ENCODE data around the gene GJB3. TPM values are rescaled to one million over a fixed set of nuclear protein-coding genes. Genes with fewer than 3 reads are reported as not detected.

Gene GJB3
- total and polyA plus RNA-seq, 2 experiments from 2014 or later = 0.43 TPM; not detected in 1

- WGBS, 2 experiments (ENCODE audit: low coverage in 1 of 2, low lambda C conversion rate in 2 of 2, missing lambda C conversion rate in 2 of 2) = 40 to 57% methylated on average over 3 of the region's 3 CpGs
- no peaks in the 10 kb centered on the region for H3K9me3 ChIP-seq (ENCODE audit: low read depth)
- no peaks in the 10 kb centered on the region for H4K20me1 ChIP-seq (ENCODE audit: insufficient read depth)
- H3K36me3 ChIP-seq (ENCODE audit: low read depth) = no peaks in the 10 kb centered on the region
- no peak overlapping the region for H3K27ac ChIP-seq
- no peak overlapping the region for H2AFZ ChIP-seq
- no peaks in the 10 kb centered on the region for H3K4me1 ChIP-seq (ENCODE audit: insufficient read depth)
- no peak overlapping the region for H3K9ac ChIP-seq
- no peaks in the 10 kb centered on the region for H3K79me2 ChIP-seq (ENCODE audit: insufficient read depth)
- H3K9me2 ChIP-seq (ENCODE audit: insufficient read depth) = no peaks in the 10 kb centered on the region
- H3K4me2 ChIP-seq (ENCODE audit: unreplicated experiment) = no peak overlapping the region
- TF ChIP-seq EZH2 (IDR thresholded peaks at IDR 0.05; ENCODE audit: insufficient read depth, poor library complexity, severe bottlenecking) = no peak
- H3F3A ChIP-seq (ENCODE audit: insufficient read depth) = no peaks in the 10 kb centered on the region
- H3K27me3 ChIP-seq (replicated peaks; ENCODE audit: insufficient read depth) = peaks cover 27% of the 10 kb centered on the region
- in situ Hi-C loops (cut with MboI) = no loop called here
- DNase-seq = no peak
- H3K4me3 ChIP-seq = no peak overlapping the region
These were observed 36.2 kb upstream of the GJB3 start for GRCh38 chr1:34744851-34745250.

DNA sequence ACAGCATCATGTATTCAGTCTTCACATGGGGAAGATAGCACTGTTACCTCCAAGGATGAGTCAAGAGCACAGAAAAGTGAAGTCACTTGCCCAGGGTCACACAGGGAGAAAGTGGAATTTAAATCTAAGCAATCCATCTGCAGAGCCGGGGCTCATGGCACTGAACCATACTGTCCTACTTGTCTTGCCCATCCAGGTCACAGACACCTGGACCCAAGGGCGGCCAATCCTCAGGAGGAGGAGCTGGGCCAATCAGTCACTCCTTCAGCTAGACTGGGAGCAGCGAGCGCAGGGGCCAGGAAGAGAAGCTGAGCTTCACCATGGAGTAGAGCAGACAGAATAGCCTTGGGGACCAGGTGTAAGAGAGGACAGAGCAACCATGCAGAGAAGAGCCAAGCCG lies 35.3 kb upstream of the GJB3 start:
- Histone ChIP-seq H2AFZ (no peak overlapping the region), H3K79me2 (ENCODE audit: insufficient read depth) (no peaks in the 10 kb centered on the region), H3K27ac (no peak overlapping the region), H3K4me3 (no peak overlapping the region), H3K27me3 (replicated peaks; ENCODE audit: insufficient read depth) (peaks cover 25% of the 10 kb centered on the region), H3K9me3 (ENCODE audit: low read depth) (no peaks in the 10 kb centered on the region), H3K4me2 (ENCODE audit: unreplicated experiment) (no peak overlapping the region), H3K4me1 (ENCODE audit: insufficient read depth) (no peaks in the 10 kb centered on the region), H4K20me1 (ENCODE audit: insufficient read depth) (no peaks in the 10 kb centered on the region), H3K9me2 (ENCODE audit: insufficient read depth) (no peaks in the 10 kb centered on the region), H3K9ac (no peak overlapping the region), H3F3A (ENCODE audit: insufficient read depth) (no peaks in the 10 kb centered on the region), H3K36me3 (ENCODE audit: low read depth) (no peaks in the 10 kb centered on the region)
- 48 to 52% methylated on average over 5 of the region's 5 CpGs for WGBS, 2 experiments (ENCODE audit: low coverage in 1 of 2, low lambda C conversion rate in 2 of 2, missing lambda C conversion rate in 2 of 2)
- no peak for DNase-seq
- in situ Hi-C loops (cut with MboI) = no loop called here
- TF ChIP-seq EZH2phosphoT487 (IDR thresholded peaks at IDR 0.05; ENCODE audit: insufficient read depth, low read depth) = no peak
- no peak for TF ChIP-seq EZH2 (IDR thresholded peaks at IDR 0.05; ENCODE audit: insufficient read depth, poor library complexity, severe bottlenecking)

DNA sequence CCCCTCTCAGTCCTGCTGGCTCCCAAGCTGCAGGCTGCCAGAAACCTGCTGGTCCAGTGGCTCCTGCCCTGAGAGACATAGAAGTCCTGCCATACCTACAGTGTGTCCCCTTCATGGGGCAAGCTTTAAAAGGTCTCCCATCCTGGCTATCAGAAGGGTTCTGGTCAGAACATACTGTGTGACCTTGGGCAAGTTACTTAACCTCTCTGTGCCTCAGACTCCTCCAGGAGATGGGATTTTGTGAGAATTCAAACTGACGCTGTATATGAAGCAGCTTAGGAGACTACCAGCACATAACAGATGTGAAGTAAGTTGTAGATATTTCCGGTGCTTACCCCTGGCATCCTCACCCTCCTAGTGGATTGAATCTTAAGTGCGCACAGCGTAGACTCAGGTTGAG lies 34.9 kb upstream of the GJB3 start:
- H2AFZ ChIP-seq = no peak overlapping the region
- no peaks in the 10 kb centered on the region for H3K4me1 ChIP-seq (ENCODE audit: insufficient read depth)
- H3K27me3 ChIP-seq (replicated peaks; ENCODE audit: insufficient read depth) = peaks cover 23% of the 10 kb centered on the region
- no peak overlapping the region for H3K4me2 ChIP-seq (ENCODE audit: unreplicated experiment)
- no peak overlapping the region for H3K4me3 ChIP-seq
- 80 to 88% methylated on average over 4 of the region's 4 CpGs for WGBS, 2 experiments (ENCODE audit: low coverage in 1 of 2, low lambda C conversion rate in 2 of 2, missing lambda C conversion rate in 2 of 2)
- H3F3A ChIP-seq (ENCODE audit: insufficient read depth) = no peaks in the 10 kb centered on the region
- in situ Hi-C loops (cut with MboI) = no loop called here
- no peak overlapping the region for H3K9ac ChIP-seq
- TF ChIP-seq EZH2phosphoT487 (IDR thresholded peaks at IDR 0.05; ENCODE audit: insufficient read depth, low read depth) (no peak), EZH2 (IDR thresholded peaks at IDR 0.05; ENCODE audit: insufficient read depth, poor library complexity, severe bottlenecking) (no peak)
- H3K36me3 ChIP-seq (ENCODE audit: low read depth) = no peaks in the 10 kb centered on the region
- H3K9me3 ChIP-seq (ENCODE audit: low read depth) = no peaks in the 10 kb centered on the region
- H3K27ac ChIP-seq = no peak overlapping the region
- H3K79me2 ChIP-seq (ENCODE audit: insufficient read depth) = no peaks in the 10 kb centered on the region
- H3K9me2 ChIP-seq (ENCODE audit: insufficient read depth) = no peaks in the 10 kb centered on the region
- no peak for DNase-seq
- no peaks in the 10 kb centered on the region for H4K20me1 ChIP-seq (ENCODE audit: insufficient read depth)

GRCh38 chr1:34746785-34747637 lies 34.0 kb upstream of the GJB3 start:
- H3K36me3 ChIP-seq (ENCODE audit: low read depth) = no peaks in the 10 kb centered on the region
- no peaks in the 10 kb centered on the region for H3K79me2 ChIP-seq (ENCODE audit: insufficient read depth)
- H3K27ac ChIP-seq = no peak overlapping the region
- 42 to 44% methylated on average over 17 to 18 of the region's 18 CpGs for WGBS, 2 experiments (ENCODE audit: low coverage in 1 of 2, low lambda C conversion rate in 2 of 2, missing lambda C conversion rate in 2 of 2)
- H3F3A ChIP-seq (ENCODE audit: insufficient read depth) = no peaks in the 10 kb centered on the region
- peaks cover 23% of the 10 kb centered on the region for H3K27me3 ChIP-seq (replicated peaks; ENCODE audit: insufficient read depth)
- H3K9me2 ChIP-seq (ENCODE audit: insufficient read depth) = no peaks in the 10 kb centered on the region
- in situ Hi-C loops (cut with MboI) = no loop called here
- H3K9me3 ChIP-seq (ENCODE audit: low read depth) = no peaks in the 10 kb centered on the region
- TF ChIP-seq EZH2phosphoT487 (IDR thresholded peaks at IDR 0.05; ENCODE audit: insufficient read depth, low read depth) (no peak), EZH2 (IDR thresholded peaks at IDR 0.05; ENCODE audit: insufficient read depth, poor library complexity, severe bottlenecking) (no peak)
- H2AFZ ChIP-seq = no peak overlapping the region
- H3K4me1 ChIP-seq (ENCODE audit: insufficient read depth) = no peaks in the 10 kb centered on the region
- H3K4me3 ChIP-seq = no peak overlapping the region
- H3K4me2 ChIP-seq (ENCODE audit: unreplicated experiment) = no peak overlapping the region
- no peak overlapping the region for H3K9ac ChIP-seq
- H4K20me1 ChIP-seq (ENCODE audit: insufficient read depth) = no peaks in the 10 kb centered on the region
- no peak for DNase-seq

Measured in GM23248 (cell line).